Neural progenitor cell (in vitro differentiated cells): ENCODE measurements around the gene ARHGAP21.
"Not testable (repeated sequence)": the region's sequence is repeated elsewhere in the genome, so short reads cannot be mapped to it uniquely, and the experiment has no call there.

Experiments used
- EZH2 ChIP-seq: fragments of 200-600 bp; sonication (generic); IDR thresholded peaks from 2 replicates; pipeline ENCODE4 v1.6.1; 2017; ENCODE audit warnings: antibody characterized with exemption, mild to moderate bottlenecking, moderate library complexity
- EZH2phosphoT487 ChIP-seq: fragments of 200-600 bp; sonication (generic); IDR thresholded peaks from 2 replicates; pipeline ENCODE4 v1.6.1; 2017; ENCODE audit warnings: antibody characterized with exemption
- TF ChIP-seq, protein P1 (sequence below): fragments of 200-600 bp; sonication (generic); IDR thresholded peaks from 2 replicates; pipeline ENCODE4 v1.5.1; 2017; ENCODE audit warnings: antibody characterized with exemption, mild to moderate bottlenecking

DNA sequence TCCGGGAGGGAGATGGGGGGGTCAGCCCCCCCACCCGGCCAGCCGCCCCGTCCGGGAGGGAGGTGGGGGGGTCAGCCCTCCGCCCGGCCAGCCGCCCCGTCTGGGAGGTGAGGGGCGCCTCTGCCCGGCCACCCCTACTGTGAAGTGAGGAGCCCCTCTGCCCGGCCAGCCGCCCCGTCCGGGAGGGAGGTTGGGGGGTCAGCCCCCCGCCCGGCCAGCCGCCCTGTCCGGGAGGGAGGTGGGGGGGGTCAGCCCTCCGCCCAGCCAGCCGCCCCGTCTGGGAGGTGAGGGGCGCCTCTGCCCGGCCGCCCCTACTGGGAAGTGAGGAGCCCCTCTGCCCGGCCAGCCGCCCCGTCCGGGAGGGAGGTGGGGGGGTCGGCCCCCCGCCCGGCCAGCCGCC, 67.4 kb downstream of the ARHGAP21 start:
- TF ChIP-seq, protein P1, sequence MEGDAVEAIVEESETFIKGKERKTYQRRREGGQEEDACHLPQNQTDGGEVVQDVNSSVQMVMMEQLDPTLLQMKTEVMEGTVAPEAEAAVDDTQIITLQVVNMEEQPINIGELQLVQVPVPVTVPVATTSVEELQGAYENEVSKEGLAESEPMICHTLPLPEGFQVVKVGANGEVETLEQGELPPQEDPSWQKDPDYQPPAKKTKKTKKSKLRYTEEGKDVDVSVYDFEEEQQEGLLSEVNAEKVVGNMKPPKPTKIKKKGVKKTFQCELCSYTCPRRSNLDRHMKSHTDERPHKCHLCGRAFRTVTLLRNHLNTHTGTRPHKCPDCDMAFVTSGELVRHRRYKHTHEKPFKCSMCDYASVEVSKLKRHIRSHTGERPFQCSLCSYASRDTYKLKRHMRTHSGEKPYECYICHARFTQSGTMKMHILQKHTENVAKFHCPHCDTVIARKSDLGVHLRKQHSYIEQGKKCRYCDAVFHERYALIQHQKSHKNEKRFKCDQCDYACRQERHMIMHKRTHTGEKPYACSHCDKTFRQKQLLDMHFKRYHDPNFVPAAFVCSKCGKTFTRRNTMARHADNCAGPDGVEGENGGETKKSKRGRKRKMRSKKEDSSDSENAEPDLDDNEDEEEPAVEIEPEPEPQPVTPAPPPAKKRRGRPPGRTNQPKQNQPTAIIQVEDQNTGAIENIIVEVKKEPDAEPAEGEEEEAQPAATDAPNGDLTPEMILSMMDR = not testable (repeated sequence)
- TF ChIP-seq EZH2, EZH2phosphoT487: not testable (repeated sequence)
